ENCODE measurements around the gene CUL4A.

The CUL4A gene

DNA sequence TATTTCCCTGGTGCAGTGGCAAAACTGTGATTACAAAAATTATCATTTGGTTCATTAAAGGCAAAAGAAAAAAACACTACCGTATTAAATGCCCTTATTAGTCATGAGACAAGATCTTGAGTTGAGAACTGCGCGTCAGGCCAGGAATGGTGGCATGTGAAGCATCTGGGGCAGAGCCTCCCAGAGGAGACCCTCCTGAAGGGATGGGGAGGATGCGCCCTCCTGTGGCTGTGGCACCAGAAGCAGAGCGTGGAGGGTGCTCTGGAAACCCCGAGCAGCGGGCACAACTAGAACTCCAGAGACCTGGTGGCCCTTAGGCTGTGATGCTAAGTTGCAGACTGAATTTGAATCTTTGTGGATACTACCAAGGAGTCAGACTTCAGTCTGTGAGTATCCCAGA, 11.5 kb downstream of the CUL4A start:
- no peak for TF ChIP-seq CTCF (IDR thresholded peaks at IDR 0.05)
- peaks cover 65% of the 10 kb centered on the region for H3K36me3 ChIP-seq
- H3K4me1 ChIP-seq (ENCODE audit: control insufficient read depth in 1 of 2, insufficient read depth in 1 of 2, low read depth in 1 of 2, low read length in 1 of 2), result no peaks in the 10 kb centered on the region
- H3K27me3 ChIP-seq, result no peaks in the 10 kb centered on the region
- no peak overlapping the region for H3K4me3 ChIP-seq (ENCODE audit: low read depth in 1 of 2, low read length in 1 of 2)
- no peak overlapping the region for H3K27ac ChIP-seq
- H3K9me3 ChIP-seq, result no peaks in the 10 kb centered on the region

GRCh38 chr13:113223070-113223469, 13.7 kb downstream of the CUL4A start:
- no peaks in the 10 kb centered on the region for H3K27me3 ChIP-seq
- TF ChIP-seq CTCF (IDR thresholded peaks at IDR 0.05), result no peak
- H3K4me3 ChIP-seq (ENCODE audit: low read depth in 1 of 2, low read length in 1 of 2), result no peak overlapping the region
- no peaks in the 10 kb centered on the region for H3K9me3 ChIP-seq
- no peaks in the 10 kb centered on the region for H3K4me1 ChIP-seq (ENCODE audit: control insufficient read depth in 1 of 2, insufficient read depth in 1 of 2, low read depth in 1 of 2, low read length in 1 of 2)
- no peak overlapping the region for H3K27ac ChIP-seq
- H3K36me3 ChIP-seq, result peaks cover 87% of the 10 kb centered on the region

- peaks cover 88% of the 10 kb centered on the region for H3K36me3 ChIP-seq
- H3K4me1 ChIP-seq (ENCODE audit: control insufficient read depth in 1 of 2, insufficient read depth in 1 of 2, low read depth in 1 of 2, low read length in 1 of 2), result no peaks in the 10 kb centered on the region
- no peak overlapping the region for H3K27ac ChIP-seq
- no peak for TF ChIP-seq CTCF (IDR thresholded peaks at IDR 0.05)
- H3K27me3 ChIP-seq, result no peaks in the 10 kb centered on the region
- H3K4me3 ChIP-seq (ENCODE audit: low read depth in 1 of 2, low read length in 1 of 2), result no peak overlapping the region
- H3K9me3 ChIP-seq, result no peaks in the 10 kb centered on the region
Measured at GRCh38 chr13:113224486-113224885, 15.1 kb downstream of the CUL4A start.

GRCh38 chr13:113225515-113225914, 16.1 kb downstream of the CUL4A start:
- Histone ChIP-seq H3K4me1 (ENCODE audit: control insufficient read depth in 1 of 2, insufficient read depth in 1 of 2, low read depth in 1 of 2, low read length in 1 of 2) (no peaks in the 10 kb centered on the region), H3K36me3 (peaks cover 90% of the 10 kb centered on the region), H3K4me3 (ENCODE audit: low read depth in 1 of 2, low read length in 1 of 2) (no peak overlapping the region), H3K27me3 (no peaks in the 10 kb centered on the region), H3K9me3 (no peaks in the 10 kb centered on the region), H3K27ac (no peak overlapping the region)
- no peak for TF ChIP-seq CTCF (IDR thresholded peaks at IDR 0.05)

GRCh38 chr13:113226873-113227450, 17.5 kb downstream of the CUL4A start:
- no peak for TF ChIP-seq CTCF (IDR thresholded peaks at IDR 0.05)
- Histone ChIP-seq H3K27me3 (no peaks in the 10 kb centered on the region), H3K4me1 (ENCODE audit: control insufficient read depth in 1 of 2, insufficient read depth in 1 of 2, low read depth in 1 of 2, low read length in 1 of 2) (no peaks in the 10 kb centered on the region), H3K36me3 (peaks cover 90% of the 10 kb centered on the region), H3K4me3 (ENCODE audit: low read depth in 1 of 2, low read length in 1 of 2) (no peak overlapping the region), H3K27ac (no peak overlapping the region), H3K9me3 (no peaks in the 10 kb centered on the region)

GRCh38 chr13:113229161-113229560, 19.7 kb downstream of the CUL4A start:
- Histone ChIP-seq H3K9me3 (no peaks in the 10 kb centered on the region), H3K4me3 (ENCODE audit: low read depth in 1 of 2, low read length in 1 of 2) (no peak overlapping the region), H3K27me3 (no peaks in the 10 kb centered on the region), H3K36me3 (peaks cover 94% of the 10 kb centered on the region), H3K4me1 (ENCODE audit: control insufficient read depth in 1 of 2, insufficient read depth in 1 of 2, low read depth in 1 of 2, low read length in 1 of 2) (no peaks in the 10 kb centered on the region), H3K27ac (no peak overlapping the region)
- no peak for TF ChIP-seq CTCF (IDR thresholded peaks at IDR 0.05)

Data from neutrophil (primary cell).